Mammary microvascular endothelial cell (primary cell): ENCODE measurements around the gene CCN2. TPM values are rescaled to one million over a fixed set of nuclear protein-coding genes. Genes with fewer than 3 reads are reported as not detected.

Experiments
- total RNA-seq: library from RNA; depleted of rRNA; stranded (reverse); fragments of >200 nt; gene quantifications from 2 replicates; pipeline ENCODE4 v1.2.3, GENCODE V29; 2015

CCN2 gene, protein sequence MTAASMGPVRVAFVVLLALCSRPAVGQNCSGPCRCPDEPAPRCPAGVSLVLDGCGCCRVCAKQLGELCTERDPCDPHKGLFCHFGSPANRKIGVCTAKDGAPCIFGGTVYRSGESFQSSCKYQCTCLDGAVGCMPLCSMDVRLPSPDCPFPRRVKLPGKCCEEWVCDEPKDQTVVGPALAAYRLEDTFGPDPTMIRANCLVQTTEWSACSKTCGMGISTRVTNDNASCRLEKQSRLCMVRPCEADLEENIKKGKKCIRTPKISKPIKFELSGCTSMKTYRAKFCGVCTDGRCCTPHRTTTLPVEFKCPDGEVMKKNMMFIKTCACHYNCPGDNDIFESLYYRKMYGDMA
- 560 and 614 TPM in 2 replicates for total RNA-seq

GRCh38 chr6:131950767-131951575 lies at the start of gene CCN2:
Gene CCN2 (minus strand): TSS chr6:131951372. CDS start chr6:131951172, 200 bp downstream.

Other genes with a start within 250 kb of the CCN2 start
- not detected in 2 replicates for gene OR2A4, start 250.0 kb downstream of the CCN2 start, total RNA-seq
- not detected in 2 replicates for gene CTAGE9, start 240.4 kb downstream of the CCN2 start, total RNA-seq
- gene ENPP1, start 143.4 kb downstream of the CCN2 start, total RNA-seq = 0.64 and 1.9 TPM in 2 replicates